Mucosa of descending colon (tissue), 3 donors: Measurements from ENCODE around the gene CDKL1. TPM values are rescaled to one million over a fixed set of nuclear protein-coding genes. Genes with fewer than 3 reads are reported as not detected.
A peak's percentile ranks its signal among the peaks of the same experiment; 100 is the strongest.

Source experiments
- ATAC-seq: fragments of 200-7000 bp; cut with Tn5 transposase; one replicate; pipeline ENCODE4 v1.9.1; 2020; ENCODE audit warnings: mild to moderate bottlenecking, moderate library complexity
- DNase-seq, 3 donors: peaks; one replicate each; pipeline ENCODE4 v3.0.0-alpha.2; 2020
- H3K36me3 ChIP-seq: fragments of 200-600 bp; one replicate; pipeline ENCODE4 v1.8.0; 2021; ENCODE audit warnings: low read depth, mild to moderate bottlenecking
- H3K4me1 ChIP-seq: fragments of 200-600 bp; one replicate; pipeline ENCODE4 v1.8.0; 2021; ENCODE audit warnings: low read depth, mild to moderate bottlenecking
- H3K4me3 ChIP-seq: fragments of 200-600 bp; one replicate; pipeline ENCODE4 v1.8.0; 2021; ENCODE audit warnings: mild to moderate bottlenecking
- H3K9me3 ChIP-seq: fragments of 200-600 bp; one replicate; pipeline ENCODE4 v1.8.0; 2021; ENCODE audit warnings: mild to moderate bottlenecking
- CTCF ChIP-seq: fragments of 200-600 bp; IDR thresholded peaks from one replicate; pipeline ENCODE4 v1.8.0; 2022; ENCODE audit warnings: antibody characterized with exemption, mild to moderate bottlenecking
- intact Hi-C, 2 donors: fragments of 100-400 bp; cut with DNase I in 1 of 2; cut with micrococcal nuclease in 1 of 2; formaldehyde crosslinking; loops; one replicate each; pipeline versions ENCODE4 v1.11.0 to v1.11.1; 2022; cut with DNase I, micrococcal nuclease
- total RNA-seq, 3 donors: library from RNA; stranded (reverse); fragmentation: NEBNext Ultra II Directional in 2 of 3; extraction: Animal tissue kit (Norgen Biotek cat#: 25700) in 2 of 3; gene quantifications; one replicate each; pipeline versions ENCODE4 v1.2.1 to v1.2.4, GENCODE V29; 2021 to 2023
- donor health status: DM: no; HTN: no; CAD: no; lungs with moderate emphysema.
- donor health status: DM: no; HTN: no; CAD: no.
- donor health status: DM: no; HTN: yes; CAD: no.

The CDKL1 gene
- total RNA-seq, 3 donors from 2014 or later: 31.0 to 70.4 (median 53.5) TPM

- TF ChIP-seq CTCF: no peak
- ATAC-seq: no peak
- Histone ChIP-seq H3K36me3 (no peaks in the 10 kb centered on the region), H3K9me3 (no peaks in the 10 kb centered on the region), H3K4me3 (no peak overlapping the region), H3K4me1 (no peaks in the 10 kb centered on the region)
- no peak for DNase-seq
- intact Hi-C loops: no loop called here
Measured at GRCh38 chr14:50423529-50423928, 26.8 kb upstream of the CDKL1 start.

GRCh38 chr14:50421499-50421898, 24.8 kb upstream of the CDKL1 start:
- intact Hi-C loops: no loop called here
- no peak for TF ChIP-seq CTCF
- H3K36me3 ChIP-seq: no peaks in the 10 kb centered on the region
- no peaks in the 10 kb centered on the region for H3K9me3 ChIP-seq
- peak; percentile 64 for ATAC-seq
- no peaks in the 10 kb centered on the region for H3K4me1 ChIP-seq
- no peak for DNase-seq
- H3K4me3 ChIP-seq: no peak overlapping the region

- DNase-seq: no peak
- H3K36me3 ChIP-seq: no peaks in the 10 kb centered on the region
- ATAC-seq: no peak
- H3K9me3 ChIP-seq: no peaks in the 10 kb centered on the region
- intact Hi-C loops: no loop called here
- H3K4me3 ChIP-seq: no peak overlapping the region
- no peak for TF ChIP-seq CTCF
- H3K4me1 ChIP-seq: no peaks in the 10 kb centered on the region
Measured at GRCh38 chr14:50417853-50418252, 21.2 kb upstream of the CDKL1 start.

GRCh38 chr14:50410921-50411320, 14.2 kb upstream of the CDKL1 start:
- Histone ChIP-seq H3K9me3 (no peaks in the 10 kb centered on the region), H3K36me3 (no peaks in the 10 kb centered on the region), H3K4me3 (no peak overlapping the region), H3K4me1 (no peaks in the 10 kb centered on the region)
- TF ChIP-seq CTCF: no peak
- ATAC-seq: no peak
- DNase-seq: no peak
- intact Hi-C loops: no loop called here

GRCh38 chr14:50410071-50410470, 13.4 kb upstream of the CDKL1 start:
- H3K4me1 ChIP-seq: no peaks in the 10 kb centered on the region
- no peaks in the 10 kb centered on the region for H3K9me3 ChIP-seq
- intact Hi-C loops: no loop called here
- TF ChIP-seq CTCF: no peak
- H3K36me3 ChIP-seq: no peaks in the 10 kb centered on the region
- ATAC-seq: no peak
- H3K4me3 ChIP-seq: no peak overlapping the region
- no peak for DNase-seq
